Measurements from ENCODE around the gene TMEM72. TPM values are rescaled to one million over a fixed set of nuclear protein-coding genes. Genes with fewer than 3 reads are reported as not detected.

The TMEM72 gene
- total RNA-seq, 1 experiment from 2014 or later: not detected

DNA sequence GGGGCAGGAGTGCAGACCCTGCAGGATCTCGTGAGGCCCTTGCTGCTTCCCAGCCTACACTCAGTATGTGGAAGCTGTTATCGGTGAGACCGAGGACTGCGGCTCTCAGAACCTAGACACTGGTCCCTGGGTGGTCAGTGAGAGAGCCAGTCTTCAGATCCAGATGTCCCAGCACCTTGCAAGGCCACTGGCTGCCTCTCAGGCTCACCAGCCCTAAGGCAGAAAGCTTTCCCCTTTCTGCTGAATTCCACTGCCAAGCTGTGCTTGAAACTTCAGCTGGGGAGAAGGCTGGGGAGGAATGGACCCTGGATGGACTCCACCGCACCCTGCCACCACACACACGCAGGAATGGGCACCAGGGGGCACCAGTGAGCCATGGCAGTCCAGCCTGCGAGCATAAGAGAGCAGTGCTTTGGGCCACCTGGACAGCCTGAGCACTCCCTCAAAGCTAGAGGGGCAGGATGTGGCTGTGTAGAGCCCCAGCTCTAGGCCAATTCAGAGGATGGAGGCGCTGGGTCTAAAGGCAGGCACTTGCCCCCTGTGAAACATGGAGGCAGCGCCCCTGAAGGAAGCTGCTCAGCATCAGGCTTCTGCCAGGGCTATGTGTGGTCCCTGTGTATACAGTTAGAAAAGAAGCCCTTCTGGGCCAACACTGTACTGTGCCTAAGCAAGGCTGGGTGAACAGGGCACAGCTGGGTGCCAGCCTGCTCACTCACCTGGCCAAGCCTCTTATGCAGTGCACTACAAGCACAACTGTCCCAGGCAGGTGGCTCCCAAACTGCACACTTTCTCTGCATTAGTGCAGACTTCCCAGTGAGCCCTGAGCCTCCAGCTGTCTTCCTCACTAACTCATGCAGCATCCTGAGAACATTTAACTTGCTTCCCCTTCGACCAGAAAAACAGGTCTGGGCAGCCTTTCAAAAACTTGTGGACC lies 21.6 kb downstream of the TMEM72 start:
- CTCF ChIA-PET: interaction anchor here (0.6 to 2.8 kb wide), 8 partner anchors 11 to 1623 kb away, joined by 3 to 17 read pairs (median 4); partner anchors contain the start of genes DEPP1, GPRIN2 and ZNF22
- TF ChIP-seq REST (IDR thresholded peaks at IDR 0.05; ENCODE audit: insufficient read depth in 1 of 2, low read depth in 2 of 2, low read length in 1 of 2) (peak in 1 of 2 experiments; percentile 61; a peak in 1 of 4 replicates), CTCF (IDR thresholded peaks at IDR 0.05) (peak; percentile 100), POLR2AphosphoS5 (IDR thresholded peaks at IDR 0.05; ENCODE audit: low read depth, low read length) (no peak; the same call in 1 of the 2 replicates)
- no TSS peak for BruUV-seq (replicated peaks)
- intact Hi-C loops (cut with micrococcal nuclease; ENCODE audit: unreplicated experiment) (loop anchor here (2.0 to 5.0 kb wide), 2 partner anchors 42 to 75 kb away; no protein-coding TSS in a partner anchor), in situ Hi-C loops (cut with HindIII; ENCODE audit: low pct_unique_long_range_greater_than_20kb, low sequenced_read_pairs) (no loop called here)
- DNase-seq (ENCODE audit: low read depth, low spot score): peak; percentile 61
- Histone ChIP-seq H3K4me1 (ENCODE audit: control insufficient read depth, insufficient read depth, low read length) (0 out of 2 replicates have a peak, but pooled peaks cover 3% of the 10 kb centered on the region), H3K4me3 (ENCODE audit: low read depth in 2 of 2, low read length in 2 of 2) (no peak overlapping the region), H3K27me3 (ENCODE audit: control insufficient read depth, insufficient read depth, low read length) (no peaks in the 10 kb centered on the region), H3K36me3 (ENCODE audit: control insufficient read depth, insufficient read depth, low read length) (no peaks in the 10 kb centered on the region), H3K9me3 (ENCODE audit: control insufficient read depth, insufficient read depth, low read depth, low read length) (no peaks in the 10 kb centered on the region), H3K27ac (ENCODE audit: low read length) (peak overlapping the region; percentile 19; the same call in 1 of the 2 replicates)
- ATAC-seq: peak; percentile 98
- POLR2A ChIA-PET: no interaction called here

DNA sequence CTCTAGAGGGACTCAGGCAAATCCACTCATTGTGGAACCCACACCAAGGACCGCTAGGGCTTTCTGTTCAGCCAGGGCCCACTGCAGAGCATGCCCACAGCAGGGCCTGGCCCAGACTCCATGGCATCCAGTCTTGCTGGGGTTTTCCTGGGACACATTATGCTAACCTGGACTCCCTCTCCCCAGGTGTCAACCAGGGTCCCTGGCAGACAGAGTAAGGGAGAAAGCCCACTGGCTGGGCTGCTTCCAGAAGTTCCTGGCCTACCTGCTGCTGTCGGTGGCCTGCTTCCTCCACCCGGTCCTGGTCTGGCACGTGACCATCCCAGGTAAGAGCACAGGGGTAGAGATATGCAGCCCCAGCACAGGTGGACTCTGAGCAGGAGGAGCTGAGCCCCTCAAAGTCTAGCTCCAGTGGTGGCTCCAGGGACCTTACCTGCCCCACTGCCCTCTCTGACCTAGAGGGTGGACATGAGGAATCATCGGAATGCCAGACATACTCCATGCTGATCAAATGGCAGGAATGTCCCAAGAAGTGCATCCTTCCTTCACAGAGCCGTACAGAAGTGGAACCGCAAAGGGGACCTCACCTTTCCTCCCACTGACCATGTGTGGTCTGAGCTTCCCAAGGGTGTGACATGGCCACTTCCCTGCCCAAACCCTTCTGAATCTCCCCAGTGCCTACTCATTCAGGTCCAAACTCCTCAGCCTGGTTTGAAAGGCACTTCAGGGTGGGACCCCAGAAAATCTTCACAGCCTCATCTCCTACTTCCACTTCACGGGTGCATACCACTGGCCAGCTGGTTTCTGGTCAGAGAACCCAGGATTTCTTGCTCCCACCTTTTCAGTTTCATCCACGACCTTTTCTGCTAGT lies 22.5 kb downstream of the TMEM72 start:
- no peak for TF ChIP-seq SIN3A (IDR thresholded peaks at IDR 0.05; ENCODE audit: borderline replicate concordance, insufficient read depth, low read depth, low read length)
- TF ChIP-seq REST (IDR thresholded peaks at IDR 0.05; ENCODE audit: insufficient read depth in 1 of 2, low read depth in 2 of 2, low read length in 1 of 2): no peak
- no peak for TF ChIP-seq TCF7L2 (IDR thresholded peaks at IDR 0.05; ENCODE audit: low read depth, low read length)
- no peak for TF ChIP-seq CTCF (IDR thresholded peaks at IDR 0.05)
- no peak for TF ChIP-seq POLR2AphosphoS5 (IDR thresholded peaks at IDR 0.05; ENCODE audit: low read depth, low read length)
- no peaks in the 10 kb centered on the region for H3K9me3 ChIP-seq (ENCODE audit: control insufficient read depth, insufficient read depth, low read depth, low read length)
- ChIA-PET CTCF (interaction anchor here (0.5 to 2.8 kb wide), 9 partner anchors 10 to 1623 kb away, joined by 3 to 17 read pairs (median 4); partner anchors contain the start of genes DEPP1, GPRIN2 and ZNF22), POLR2A (no interaction called here)
- DNase-seq (ENCODE audit: low read depth, low spot score) (no peak), ATAC-seq (no peak)
- 0 out of 2 replicates have a peak, but pooled peaks cover 3% of the 10 kb centered on the region for H3K4me1 ChIP-seq (ENCODE audit: control insufficient read depth, insufficient read depth, low read length)
- no peak overlapping the region for H3K27ac ChIP-seq (ENCODE audit: low read length)
- intact Hi-C loops (cut with micrococcal nuclease; ENCODE audit: unreplicated experiment) (loop anchor here (2.0 to 5.0 kb wide), 2 partner anchors 41 to 74 kb away; no protein-coding TSS in a partner anchor), in situ Hi-C loops (cut with HindIII; ENCODE audit: low pct_unique_long_range_greater_than_20kb, low sequenced_read_pairs) (no loop called here)
- H3K4me3 ChIP-seq (ENCODE audit: low read depth in 2 of 2, low read length in 2 of 2): no peak overlapping the region
- H3K27me3 ChIP-seq (ENCODE audit: control insufficient read depth, insufficient read depth, low read length): no peaks in the 10 kb centered on the region
- no TSS peak for BruUV-seq (replicated peaks)
- no peaks in the 10 kb centered on the region for H3K36me3 ChIP-seq (ENCODE audit: control insufficient read depth, insufficient read depth, low read length)
